Spinal cord (tissue), 10 donors: ENCODE data around the gene POLDIP3. TPM values are rescaled to one million over a fixed set of nuclear protein-coding genes. Genes with fewer than 3 reads are reported as not detected.
"Not testable (repeated sequence)": the region's sequence is repeated elsewhere in the genome, so short reads cannot be mapped to it uniquely, and the experiment has no call there.

Experiments
- DNase-seq, 6 donors: peaks; one replicate each; pipeline versions ENCODE4 v3.0.0 to v3.0.0-alpha.2; 2013 to 2015; ENCODE audit warnings: low spot score in 6 of 6, low read depth in 4 of 6
- H3K27ac ChIP-seq: one replicate; pipeline ENCODE4 v1.5.1; 2013; ENCODE audit warnings: low read depth, low read length, control low read depth
- H3K27me3 ChIP-seq: one replicate; pipeline ENCODE4 v1.6.1; 2013; ENCODE audit warnings: low read length; ENCODE audit not compliant: control insufficient read depth, insufficient read depth
- H3K36me3 ChIP-seq: one replicate; pipeline ENCODE4 v1.6.1; 2013; ENCODE audit warnings: low read length; ENCODE audit not compliant: control insufficient read depth, insufficient read depth
- H3K4me1 ChIP-seq: one replicate; pipeline ENCODE4 v1.6.1; 2013; ENCODE audit warnings: low read length; ENCODE audit not compliant: control insufficient read depth, insufficient read depth
- H3K4me3 ChIP-seq: one replicate; pipeline ENCODE4 v1.5.1; 2013; ENCODE audit warnings: low read depth, low read length, control low read depth
- H3K9me3 ChIP-seq: one replicate; pipeline ENCODE4 v1.6.1; 2013; ENCODE audit warnings: low read length; ENCODE audit not compliant: control insufficient read depth, insufficient read depth
- WGBS: methylation state at CpG from one replicate; pipeline ENCODE4 v1.1.5; 2013; ENCODE audit warnings: missing lambda C conversion rate; ENCODE audit not compliant: insufficient coverage; 5-methylcytosine and 5-hydroxymethylcytosine counted together
- polyA plus RNA-seq, 2 donors: library from polyadenylated mRNA; unstranded; fragments of 120-200 nt; gene quantifications; one replicate each; pipeline ENCODE4 v1.2.1, GENCODE V29; 2013; ENCODE audit not compliant: insufficient read length in 2 of 2
- total RNA-seq, 2 donors: library from RNA; depleted of rRNA in 1 of 2; stranded (reverse); fragments of 120-200 nt in 1 of 2; fragments of >200 nt in 1 of 2; gene quantifications; one replicate each; pipeline versions ENCODE4 v1.2.3 to v1.2.4, GENCODE V29; 2013 to 2014
- donor health status: healthy.

POLDIP3 gene
- total and polyA plus RNA-seq, 4 donors = 29.2 to 92.6 (median 72.9) TPM

- Histone ChIP-seq H3K27ac (no peak overlapping the region), H3K4me1 (peaks cover 4% of the 10 kb centered on the region), H3K4me3 (no peak overlapping the region), H3K9me3 (no peaks in the 10 kb centered on the region), H3K27me3 (no peaks in the 10 kb centered on the region), H3K36me3 (peaks cover 42% of the 10 kb centered on the region)
- no peak for DNase-seq
- 93% methylated on average over 12 of the region's 12 CpGs for WGBS
Measured at GRCh38 chr22:42565956-42566355, 48.7 kb downstream of the POLDIP3 start.

- no peak for DNase-seq
- no peak overlapping the region for H3K27ac ChIP-seq
- 96% methylated on average over 11 of the region's 17 CpGs for WGBS
Measured at GRCh38 chr22:42564699-42565098, 50.0 kb downstream of the POLDIP3 start.

GRCh38 chr22:42563943-42564342 lies 50.7 kb downstream of the POLDIP3 start:
- H3K27me3 ChIP-seq, H3K4me1 ChIP-seq, H3K4me3 ChIP-seq, H3K27ac ChIP-seq, H3K9me3 ChIP-seq, DNase-seq: not testable (repeated sequence)
- WGBS = 90% methylated on average over 3 of the region's 3 CpGs
- peaks cover 31% of the 10 kb centered on the region for H3K36me3 ChIP-seq

More at GRCh38 chr22:42564699-42565098, 50.0 kb downstream of the POLDIP3 start:
- Histone ChIP-seq H3K4me3 (no peak overlapping the region), H3K4me1 (peaks cover 4% of the 10 kb centered on the region), H3K36me3 (peaks cover 37% of the 10 kb centered on the region), H3K9me3 (no peaks in the 10 kb centered on the region), H3K27me3 (no peaks in the 10 kb centered on the region)

GRCh38 chr22:42562684-42563083 lies 52.0 kb downstream of the POLDIP3 start:
- Histone ChIP-seq H3K4me1 (peaks cover 4% of the 10 kb centered on the region), H3K4me3 (no peak overlapping the region), H3K9me3 (no peaks in the 10 kb centered on the region), H3K27ac (no peak overlapping the region), H3K27me3 (no peaks in the 10 kb centered on the region), H3K36me3 (peaks cover 31% of the 10 kb centered on the region)
- no peak for DNase-seq
- WGBS = no CpG with 5 or more reads among the region's 2 CpGs

GRCh38 chr22:42562279-42562678 lies 52.4 kb downstream of the POLDIP3 start:
- Histone ChIP-seq H3K9me3 (no peaks in the 10 kb centered on the region), H3K27me3 (no peaks in the 10 kb centered on the region), H3K4me1 (peaks cover 4% of the 10 kb centered on the region), H3K4me3 (no peak overlapping the region), H3K27ac (no peak overlapping the region), H3K36me3 (peaks cover 31% of the 10 kb centered on the region)
- no peak for DNase-seq
- WGBS = 59% methylated on average over 6 of the region's 8 CpGs

- no peak overlapping the region for H3K4me3 ChIP-seq
- no peaks in the 10 kb centered on the region for H3K27me3 ChIP-seq
- DNase-seq = no peak
- 78% methylated on average over 5 of the region's 5 CpGs for WGBS
- peaks cover 4% of the 10 kb centered on the region for H3K4me1 ChIP-seq
- no peaks in the 10 kb centered on the region for H3K9me3 ChIP-seq
- no peak overlapping the region for H3K27ac ChIP-seq
- peaks cover 31% of the 10 kb centered on the region for H3K36me3 ChIP-seq
Measured at GRCh38 chr22:42561856-42562255, 52.8 kb downstream of the POLDIP3 start.

- Histone ChIP-seq H3K36me3 (peaks cover 26% of the 10 kb centered on the region), H3K27ac (no peak overlapping the region), H3K4me1 (peaks cover 4% of the 10 kb centered on the region), H3K9me3 (no peaks in the 10 kb centered on the region), H3K4me3 (no peak overlapping the region), H3K27me3 (no peaks in the 10 kb centered on the region)
- WGBS = 68% methylated on average over 6 of the region's 7 CpGs
- peak in 2 of 6 donors; percentile 20 to 26 for DNase-seq
Measured at GRCh38 chr22:42560781-42561180, 53.9 kb downstream of the POLDIP3 start.

GRCh38 chr22:42560381-42560780 lies 54.3 kb downstream of the POLDIP3 start:
- 85% methylated on average over 7 of the region's 8 CpGs for WGBS
- H3K4me1 ChIP-seq = peaks cover 4% of the 10 kb centered on the region
- peaks cover 23% of the 10 kb centered on the region for H3K36me3 ChIP-seq
- H3K27me3 ChIP-seq = no peaks in the 10 kb centered on the region
- no peak for DNase-seq
- H3K27ac ChIP-seq = no peak overlapping the region
- H3K9me3 ChIP-seq = no peaks in the 10 kb centered on the region
- no peak overlapping the region for H3K4me3 ChIP-seq

- WGBS = 3% methylated on average over 69 of the region's 75 CpGs
- no peak within 1 kb of the TSS for H3K27ac ChIP-seq
- H3K9me3 ChIP-seq = no peaks in the 10 kb centered on the region
- H3K4me3 ChIP-seq = peak within 1 kb of the TSS; percentile 52
- no peaks in the 10 kb centered on the region for H3K27me3 ChIP-seq
- peak; percentile 13 to 92 (median 49) for DNase-seq
- H3K36me3 ChIP-seq = no peaks in the 10 kb centered on the region
- peaks cover 16% of the 10 kb centered on the region for H3K4me1 ChIP-seq
Measured at GRCh38 chr22:42553475-42554361, 61.0 kb downstream of the POLDIP3 start, which contains the start of gene SERHL2. Gene SERHL2 (plus strand): TSS chr22:42553956. CDS start chr22:42554021, 65 bp downstream.

GRCh38 chr22:42552294-42552647 lies 62.4 kb downstream of the POLDIP3 start:
- H3K4me3 ChIP-seq, DNase-seq, H3K27ac ChIP-seq, H3K9me3 ChIP-seq, H3K36me3 ChIP-seq, H3K27me3 ChIP-seq: not testable (repeated sequence)
- WGBS = no CpG with 5 or more reads among the region's 6 CpGs
- peaks cover 16% of the 10 kb centered on the region for H3K4me1 ChIP-seq
